Erythroblast (primary cell): ENCODE data around the gene ZNF697.
"Not testable (repeated sequence)": the region's sequence is repeated elsewhere in the genome, so short reads cannot be mapped to it uniquely, and the experiment has no call there.

Source experiments
- DNase-seq, 2 experiments: peaks; one replicate each; lab custom pipeline; 2025; lab: John Stamatoyannopoulos, UW
- GATA1 ChIP-seq: IDR thresholded peaks from 2 replicates; pipeline ENCODE4 v1.6.1; 2011; ENCODE audit warnings: low read depth, mild to moderate bottlenecking, control low read depth, low read length, moderate library complexity
- POLR2A ChIP-seq: IDR thresholded peaks from 2 replicates; pipeline ENCODE4 v1.6.1; 2011; ENCODE audit warnings: mild to moderate bottlenecking, low read length

Gene ZNF697

DNA sequence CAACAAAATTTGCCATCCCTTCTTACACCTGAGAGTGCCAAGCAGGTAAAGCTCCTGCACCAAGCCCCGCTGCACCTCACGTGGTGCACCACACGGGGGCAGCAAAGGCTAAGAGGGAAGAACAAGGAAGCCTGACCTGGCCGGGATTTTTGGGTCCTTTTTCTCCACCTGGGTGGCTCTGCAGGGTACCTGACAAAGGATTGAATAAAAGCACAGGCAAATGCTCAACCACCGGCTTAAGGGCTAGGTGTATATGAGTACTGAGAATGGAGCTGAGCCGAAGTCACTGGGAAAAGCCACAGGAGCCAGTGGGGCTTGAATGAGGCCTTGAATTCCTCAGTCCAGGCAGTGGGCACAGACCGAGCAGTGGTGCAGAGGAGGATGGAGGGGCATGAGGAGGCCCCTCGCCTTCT lies 36.4 kb downstream of the ZNF697 start:
- peak; percentile 50 to 78 for DNase-seq
- TF ChIP-seq POLR2A (no peak), GATA1 (no peak)

DNA sequence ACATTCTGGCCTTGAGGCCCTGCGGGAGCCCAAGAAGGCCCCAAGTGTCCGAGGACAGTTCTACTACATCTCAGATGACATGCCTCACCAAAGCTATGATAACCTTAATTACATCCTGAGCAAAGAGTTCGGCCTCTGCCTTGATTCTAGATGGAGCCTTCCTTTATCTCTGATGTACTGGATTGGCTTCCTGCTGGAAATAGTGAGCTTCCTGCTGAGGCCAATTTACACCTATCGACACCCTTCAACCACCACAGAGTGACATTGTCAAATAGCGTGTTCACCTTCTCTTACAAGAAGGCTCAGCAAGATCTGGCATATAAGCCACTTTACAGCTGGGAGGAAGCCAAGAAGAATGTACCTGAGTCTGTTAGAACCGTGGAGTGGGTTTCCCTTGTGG lies 39.2 kb downstream of the ZNF697 start:
- DNase-seq = not testable (repeated sequence)

DNA sequence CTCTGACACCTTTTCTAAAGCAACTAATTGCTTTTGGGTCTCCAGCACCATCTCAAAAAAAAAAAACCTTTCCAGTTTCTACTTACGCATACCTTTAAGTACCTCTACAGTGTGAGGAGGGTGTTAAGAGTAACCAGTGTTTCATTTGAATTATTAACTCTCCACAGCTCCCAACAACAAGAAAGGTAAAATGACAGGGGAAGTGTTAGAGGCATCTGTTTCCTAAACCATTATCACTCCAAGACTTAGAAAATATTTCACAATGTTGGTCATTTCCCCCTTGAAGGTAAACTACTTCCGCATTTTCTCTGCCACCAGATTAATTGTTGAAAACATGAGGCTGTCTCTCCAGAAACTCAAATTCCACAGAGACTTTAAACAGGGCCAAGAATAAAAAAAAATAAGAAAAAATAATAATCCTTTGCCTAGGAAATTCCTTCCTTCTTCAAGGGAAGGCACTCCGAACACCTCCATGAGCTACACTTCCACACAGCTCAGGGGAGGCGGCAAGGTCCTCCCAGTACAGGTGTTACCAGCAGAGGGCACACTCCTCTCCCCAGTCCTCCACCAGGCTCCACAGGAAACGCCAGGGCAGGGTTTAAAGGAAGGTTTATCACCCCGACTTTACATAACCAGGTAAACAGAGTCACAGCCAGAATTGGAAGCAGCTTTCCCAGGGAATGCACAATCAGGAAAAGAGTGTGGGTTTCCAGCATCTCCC lies 40.8 kb downstream of the ZNF697 start:
- DNase-seq = not testable (repeated sequence)

DNA sequence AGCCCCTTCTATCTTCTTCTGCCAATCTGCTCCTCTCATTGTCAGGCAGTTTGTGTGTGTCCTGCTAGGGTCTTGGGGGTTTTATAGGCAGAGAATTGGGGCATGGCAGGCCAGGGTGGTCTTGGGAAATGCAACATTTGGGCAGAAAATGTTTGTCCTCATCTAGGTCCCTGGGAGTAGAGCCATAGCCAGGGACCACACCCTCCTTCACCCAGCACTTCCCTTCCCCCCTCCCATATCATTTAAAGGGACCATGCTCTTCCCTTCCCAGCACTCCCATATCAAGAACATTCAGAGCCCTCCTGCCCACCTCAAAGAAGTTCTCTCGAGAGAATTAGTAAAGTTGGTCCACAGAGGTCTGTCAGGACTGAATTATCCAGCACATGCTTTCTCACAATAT lies 41.7 kb downstream of the ZNF697 start:
- DNase-seq = no peak
- no peak for TF ChIP-seq GATA1
- TF ChIP-seq POLR2A = no peak

DNA sequence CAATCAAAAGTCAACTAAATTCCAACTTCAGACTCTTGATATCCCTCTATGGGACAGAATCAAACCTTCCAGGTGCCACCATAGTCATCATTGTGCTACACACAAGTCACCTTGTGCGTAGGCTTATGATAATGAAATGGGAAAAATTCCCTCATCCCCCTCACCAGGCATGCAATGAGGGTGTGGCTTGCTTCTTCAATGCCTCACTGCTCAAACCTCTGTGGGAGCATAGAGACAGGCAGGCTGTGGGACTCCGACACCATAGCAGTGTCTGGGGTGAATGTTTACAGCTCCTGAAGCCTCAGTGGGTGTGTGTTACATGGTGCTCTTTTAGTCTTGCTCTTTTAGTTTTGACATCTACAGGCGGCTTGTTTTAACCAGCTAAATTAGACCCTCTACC lies 42.4 kb downstream of the ZNF697 start:
- TF ChIP-seq GATA1 (no peak), POLR2A (no peak)
- no peak for DNase-seq

DNA sequence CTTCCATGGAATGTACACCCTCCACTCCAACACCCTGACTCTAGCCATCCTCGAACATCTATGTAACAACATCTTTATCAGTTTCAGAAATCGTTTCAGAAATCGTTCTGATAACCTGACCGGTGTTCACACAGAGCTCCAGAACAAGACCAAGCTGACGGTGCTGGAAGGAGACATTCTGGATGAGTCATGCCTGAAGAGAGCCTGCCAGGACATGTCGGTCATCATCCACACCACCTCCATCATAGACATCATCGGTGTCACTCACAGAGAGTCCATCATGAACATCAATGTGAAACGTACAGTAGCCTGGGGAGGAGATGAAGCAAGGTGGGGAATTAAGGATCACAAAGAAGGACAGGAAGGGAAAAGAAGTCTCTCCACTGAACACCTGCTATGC lies 43.0 kb downstream of the ZNF697 start:
- not testable (repeated sequence) for DNase-seq

DNA sequence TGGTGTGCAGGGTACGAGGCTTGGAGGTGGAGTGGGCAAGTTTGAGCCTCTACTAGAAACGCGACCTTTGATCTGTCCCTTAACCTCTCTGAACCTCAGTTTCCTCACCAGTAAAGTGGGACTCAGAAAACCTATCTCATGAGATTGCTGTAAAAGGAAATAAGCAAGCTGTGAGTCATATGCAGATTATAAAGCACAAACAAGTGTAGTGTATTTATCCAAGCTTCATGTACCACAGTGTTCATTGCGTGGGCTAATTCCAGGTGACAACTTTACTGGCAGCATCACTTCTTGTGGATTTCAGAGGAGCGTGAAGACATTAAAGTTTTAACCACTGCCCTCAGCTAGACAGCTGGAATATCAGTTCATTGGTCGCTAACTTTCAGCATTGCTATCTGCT lies 44.4 kb downstream of the ZNF697 start:
- TF ChIP-seq POLR2A (no peak), GATA1 (no peak)
- DNase-seq = no peak

DNA sequence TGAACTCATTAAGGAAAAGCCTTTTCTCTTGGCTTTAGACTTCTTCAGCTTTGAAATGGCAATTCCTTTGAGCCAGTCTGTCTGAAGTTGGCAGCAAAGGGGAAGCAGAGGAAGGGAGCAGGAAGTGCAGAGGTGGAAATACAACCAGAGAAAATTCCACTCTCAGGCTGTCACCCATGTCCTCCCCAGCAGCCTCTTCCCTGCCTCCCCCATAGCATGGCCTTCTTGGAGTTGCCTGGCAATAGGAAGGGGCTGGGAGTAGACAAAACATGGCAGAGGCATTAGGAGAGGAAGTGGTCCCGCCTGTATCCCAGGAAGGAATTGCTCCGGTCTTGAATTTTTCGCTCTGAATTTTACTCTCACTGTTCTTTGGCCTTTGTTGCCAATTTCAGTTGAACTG lies 44.8 kb downstream of the ZNF697 start:
- DNase-seq = not testable (repeated sequence)

DNA sequence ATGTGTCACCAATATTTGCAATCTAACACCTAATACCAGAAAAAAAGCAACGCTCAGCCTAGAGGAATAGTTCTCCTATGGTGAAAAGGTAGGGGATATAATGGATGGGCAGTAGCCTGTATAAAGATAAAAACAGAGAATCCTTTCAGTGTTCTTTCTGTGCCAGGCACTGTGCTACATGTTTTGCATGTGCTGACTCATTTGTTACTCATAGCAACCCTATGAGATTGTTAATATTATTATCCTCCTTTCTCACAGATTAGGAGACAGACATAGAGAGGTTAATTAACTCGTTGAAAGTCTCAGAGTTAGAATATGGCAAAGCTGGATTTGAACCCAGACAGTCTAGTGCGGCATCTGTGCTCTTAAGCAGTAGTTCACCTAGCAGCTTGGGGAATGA lies 45.3 kb downstream of the ZNF697 start:
- DNase-seq = not testable (repeated sequence)

DNA sequence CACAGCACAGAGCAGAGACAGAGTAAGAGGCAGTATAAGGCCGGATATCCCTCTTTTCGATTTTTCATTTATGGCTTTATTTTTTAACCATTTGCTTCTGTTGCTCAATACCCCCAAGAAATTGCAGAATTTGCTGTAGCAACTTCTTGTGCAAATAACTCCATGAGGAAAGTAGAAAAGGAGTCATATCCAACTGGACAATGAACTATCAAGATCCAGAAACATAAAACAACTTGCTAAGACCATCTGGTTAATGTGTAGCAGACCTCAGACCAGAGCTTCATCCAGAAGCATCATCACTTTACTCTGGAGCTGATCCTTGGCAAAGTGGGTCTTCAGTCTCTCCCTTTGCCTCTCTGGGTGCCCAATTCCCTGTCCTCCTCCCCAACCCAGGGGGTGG lies 45.9 kb downstream of the ZNF697 start:
- no peak for TF ChIP-seq POLR2A
- TF ChIP-seq GATA1 = no peak
- DNase-seq = no peak

DNA sequence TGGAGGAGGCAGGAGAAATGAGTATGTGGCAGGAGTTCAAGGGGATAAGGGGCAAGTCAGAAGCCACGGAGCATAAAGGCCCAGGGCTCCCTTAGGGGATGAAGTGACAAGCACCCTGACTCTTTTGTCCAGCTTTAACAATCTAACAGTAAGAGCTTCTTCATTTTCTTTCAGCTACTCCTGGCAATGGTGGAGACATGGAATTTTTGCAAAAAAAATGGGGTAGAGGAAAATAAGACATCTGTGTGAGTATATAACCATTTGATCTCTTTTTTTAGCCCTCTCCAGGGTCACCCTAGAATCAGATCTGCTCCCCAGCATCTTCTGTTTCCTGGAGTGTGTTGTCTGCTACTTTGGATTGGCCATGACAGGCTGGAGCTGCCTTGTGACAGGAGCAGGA lies 47.1 kb downstream of the ZNF697 start:
- TF ChIP-seq POLR2A = no peak
- TF ChIP-seq GATA1 = no peak
- DNase-seq = no peak

DNA sequence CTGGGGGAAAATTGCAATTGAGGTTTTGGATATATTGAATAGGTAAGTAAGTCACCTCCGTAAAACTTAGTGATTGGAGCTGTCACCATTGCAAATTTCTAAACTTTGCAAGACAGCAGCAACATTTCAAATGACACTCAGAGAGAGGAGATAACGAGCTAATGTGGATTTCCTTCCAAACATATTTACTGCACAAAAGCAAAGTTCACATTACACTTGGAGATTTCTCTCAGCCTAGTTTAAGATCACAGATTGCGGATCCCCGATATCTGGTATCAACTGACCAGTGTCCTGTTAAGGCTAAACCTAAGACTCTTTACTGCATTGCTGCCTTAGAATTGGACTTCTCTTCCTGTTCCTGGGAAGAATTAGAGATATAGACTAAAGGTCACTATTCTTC lies 47.5 kb downstream of the ZNF697 start:
- no peak for DNase-seq
- TF ChIP-seq GATA1 (no peak), POLR2A (no peak)

DNA sequence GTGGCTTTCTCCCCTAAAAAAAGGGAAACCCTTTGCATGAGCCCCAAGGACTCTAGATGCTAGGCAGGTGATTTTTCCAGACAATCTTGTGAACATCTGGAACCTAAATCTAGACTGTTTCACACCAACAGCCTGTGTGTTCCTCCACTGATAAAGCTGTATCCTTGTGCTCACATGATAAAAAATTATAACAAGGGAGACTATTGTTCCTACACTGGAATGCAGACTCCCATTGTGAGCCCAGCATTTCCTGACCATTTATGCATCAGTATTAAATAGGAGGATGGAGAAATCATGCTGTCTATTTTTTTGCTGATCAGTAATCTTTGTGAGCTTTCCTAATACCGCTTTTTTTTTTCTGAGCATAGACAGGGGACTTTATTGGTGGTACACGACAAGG lies 52.5 kb downstream of the ZNF697 start:
- no peak for TF ChIP-seq GATA1
- TF ChIP-seq POLR2A = no peak
- DNase-seq = no peak

DNA sequence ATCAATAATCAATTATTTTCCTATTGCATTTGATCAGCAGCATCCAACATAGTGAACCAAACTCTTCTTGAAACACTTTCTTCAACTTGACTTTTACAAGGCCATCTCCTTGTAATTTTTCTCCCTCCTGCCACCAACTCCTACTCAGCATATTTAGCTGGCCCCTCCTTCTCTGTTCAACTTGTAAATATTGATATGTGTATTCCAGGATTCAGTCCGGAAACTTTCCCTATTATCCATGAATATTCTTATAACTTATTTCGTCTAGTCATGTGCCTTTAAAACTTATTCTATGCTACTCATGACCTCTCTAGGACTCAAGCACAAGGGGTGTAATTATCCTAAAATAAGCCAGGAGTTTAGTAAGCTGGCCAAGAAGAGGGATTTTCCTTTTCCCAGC lies 52.9 kb downstream of the ZNF697 start:
- TF ChIP-seq POLR2A (no peak), GATA1 (no peak)
- DNase-seq = no peak

DNA sequence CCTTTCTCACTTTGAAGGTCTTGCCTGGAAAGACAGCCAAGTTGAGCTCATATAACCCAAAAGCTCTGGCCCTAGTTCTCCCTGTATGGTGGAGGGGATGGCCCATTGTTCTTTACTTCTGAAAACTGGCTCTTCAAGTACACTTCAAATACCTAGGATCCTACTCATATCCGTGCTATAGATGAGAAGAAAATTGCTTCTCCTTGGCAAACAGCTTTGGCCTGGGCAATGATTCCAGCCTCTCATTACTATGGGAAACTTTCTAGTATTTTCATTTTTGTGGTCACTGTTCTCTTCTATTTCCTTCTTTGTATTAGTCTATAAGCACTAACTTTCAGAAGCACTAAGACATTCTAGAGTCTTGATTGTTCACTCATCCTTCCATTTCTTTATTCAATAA lies 53.7 kb downstream of the ZNF697 start:
- TF ChIP-seq POLR2A = no peak
- no peak for TF ChIP-seq GATA1
- no peak for DNase-seq

DNA sequence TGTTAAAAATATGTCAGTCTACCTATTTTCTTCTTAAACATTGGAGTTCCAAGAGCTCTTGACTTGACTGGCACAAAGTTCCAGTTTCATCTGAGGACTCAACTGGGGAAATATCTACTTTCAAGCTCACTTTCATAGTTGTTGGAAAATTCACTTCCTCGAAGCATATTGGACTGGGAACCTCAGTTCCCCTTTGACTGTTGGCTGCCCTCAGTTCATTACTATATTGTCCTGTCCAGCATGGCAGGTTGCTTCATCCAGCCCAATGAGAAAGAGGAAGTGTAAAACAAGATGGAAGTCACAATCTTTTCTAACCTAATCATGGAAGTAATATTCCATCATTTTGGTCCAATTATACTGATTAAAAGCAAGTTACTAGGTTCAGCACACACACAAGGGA lies 54.3 kb downstream of the ZNF697 start:
- no peak for DNase-seq
- TF ChIP-seq POLR2A (no peak), GATA1 (no peak)
